PC-9 (cell line): ENCODE measurements around the gene TMEM150C. TPM values are rescaled to one million over a fixed set of nuclear protein-coding genes. Genes with fewer than 3 reads are reported as not detected.

Experiments
- BruUV-seq: library from RNA; stranded (reverse); fragments of 400-500 nt; replicated peaks from 2 replicates; lab custom pipeline; 2021; lab: Mats Ljungman, UMichigan
- CTCF ChIA-PET: fragments of 300-600 bp; sonication (Branson Sonifier 250); formaldehyde crosslinking; loops from one replicate; lab custom pipeline; 2022; ENCODE audit warnings: antibody characterized with exemption; lab: Charles Lee
- POLR2A ChIA-PET: fragments of 300-600 bp; sonication (Branson Sonifier 250); formaldehyde crosslinking; loops from one replicate; lab custom pipeline; 2022; ENCODE audit warnings: antibody characterized with exemption; ENCODE audit not compliant: unreplicated experiment; lab: Charles Lee
- DNase-seq, 2 experiments: peaks; one replicate each; pipeline versions ENCODE4 v3.0.0 to v3.0.0-alpha.2; 2015 to 2022; ENCODE audit warnings: mixed read lengths in 1 of 2
- H2AFZ ChIP-seq: fragments of 200-600 bp; sonication (generic); 2 replicates; pipeline ENCODE4 v1.8.1; 2017; ENCODE audit warnings: antibody characterized with exemption
- H3F3A ChIP-seq: fragments of 200-600 bp; sonication (generic); 2 replicates; pipeline ENCODE4 v1.8.1; 2017; ENCODE audit warnings: antibody characterized with exemption, mild to moderate bottlenecking, low read depth; ENCODE audit not compliant: insufficient read depth
- H3K27ac ChIP-seq: fragments of 200-600 bp; sonication (generic); 2 replicates; pipeline ENCODE4 v1.6.1; 2016; ENCODE audit warnings: mixed run types
- H3K27me3 ChIP-seq: fragments of 200-600 bp; sonication (generic); 2 replicates; pipeline ENCODE4 v1.6.1; 2016; ENCODE audit warnings: low read depth, mixed run types; ENCODE audit not compliant: insufficient read depth
- H3K36me3 ChIP-seq: fragments of 200-600 bp; sonication (generic); 2 replicates; pipeline ENCODE4 v1.6.1; 2016; ENCODE audit warnings: low read depth, mixed run types
- H3K4me1 ChIP-seq: fragments of 200-600 bp; sonication (generic); replicated peaks from 2 replicates; pipeline ENCODE4 v1.6.1; 2016; ENCODE audit warnings: mixed run types; ENCODE audit not compliant: insufficient read depth
- H3K4me2 ChIP-seq: fragments of 200-600 bp; sonication (generic); 2 replicates; pipeline ENCODE4 v1.6.1; 2017; ENCODE audit warnings: mixed run types
- H3K4me3 ChIP-seq: fragments of 200-600 bp; sonication (generic); 2 replicates; pipeline ENCODE4 v1.6.1; 2016; ENCODE audit warnings: mixed run types
- H3K79me2 ChIP-seq: fragments of 200-600 bp; sonication (generic); 2 replicates; pipeline ENCODE4 v1.6.1; 2017; ENCODE audit warnings: low read depth, mixed run types
- H3K9me2 ChIP-seq: fragments of 200-600 bp; sonication (generic); 2 replicates; pipeline ENCODE4 v1.8.1; 2017; ENCODE audit warnings: mild to moderate bottlenecking; ENCODE audit not compliant: insufficient read depth
- H3K9me3 ChIP-seq: fragments of 200-600 bp; sonication (generic); 2 replicates; pipeline ENCODE4 v1.8.1; 2016; ENCODE audit warnings: low read depth; ENCODE audit not compliant: insufficient read depth
- H4K20me1 ChIP-seq: fragments of 200-600 bp; sonication (generic); 2 replicates; pipeline ENCODE4 v1.8.1; 2017; ENCODE audit not compliant: insufficient read depth
- CTCF ChIP-seq: fragments of 200-600 bp; sonication (generic); conservative IDR thresholded peaks from 2 replicates; pipeline ENCODE4 v1.6.1; 2017; ENCODE audit warnings: mixed run types, antibody characterized with exemption, mild to moderate bottlenecking, moderate library complexity
- EZH2 ChIP-seq: fragments of 200-600 bp; sonication (generic); IDR thresholded peaks from 2 replicates; pipeline ENCODE4 v1.8.0; 2017; ENCODE audit warnings: antibody characterized with exemption, low read depth
- intact Hi-C: fragments of 100-400 bp; cut with micrococcal nuclease; formaldehyde crosslinking; loops from one replicate; pipeline ENCODE4 v1.10.0; 2022; ENCODE audit not compliant: unreplicated experiment
- total RNA-seq: library from RNA; stranded (reverse); gene quantifications from 2 replicates; pipeline ENCODE4 v1.2.3, GENCODE V29; 2021

Gene TMEM150C
- total RNA-seq, 1 experiment from 2014 or later: 0.74 TPM

GRCh38 chr4:82461710-82462109, 100.1 kb downstream of the TMEM150C start:
- TF ChIP-seq CTCF: no peak
- no peak for TF ChIP-seq EZH2
- Histone ChIP-seq H4K20me1 (no peaks in the 10 kb centered on the region), H3K36me3 (no peaks in the 10 kb centered on the region), H3K79me2 (no peaks in the 10 kb centered on the region), H3K4me1 (no peaks in the 10 kb centered on the region), H3K27me3 (no peaks in the 10 kb centered on the region), H2AFZ (no peak overlapping the region), H3K9me3 (no peaks in the 10 kb centered on the region), H3F3A (peaks cover 14% of the 10 kb centered on the region; the same call in 1 of the 2 replicates), H3K27ac (no peak overlapping the region), H3K9me2 (no peaks in the 10 kb centered on the region), H3K4me3 (no peak overlapping the region), H3K4me2 (no peak overlapping the region)
- DNase-seq: no peak
- intact Hi-C loops: loop anchor here (5.0 to 10.0 kb wide), 5 partner anchors 103 to 803 kb away; partner anchors contain the start of gene TMEM150C
- ChIA-PET CTCF (interaction anchor here (1.1 kb wide), 1 partner anchor 390 kb away, joined by 9 read pairs; no protein-coding TSS in a partner anchor), POLR2A (no interaction called here)
- BruUV-seq: no TSS peak

GRCh38 chr4:82458729-82459128, 103.1 kb downstream of the TMEM150C start:
- Histone ChIP-seq H3K9me2 (no peaks in the 10 kb centered on the region), H3K4me3 (no peak overlapping the region), H3K9me3 (no peaks in the 10 kb centered on the region), H4K20me1 (no peaks in the 10 kb centered on the region), H3F3A (peaks cover 14% of the 10 kb centered on the region; the same call in 1 of the 2 replicates), H3K4me2 (no peak overlapping the region), H2AFZ (no peak overlapping the region), H3K27me3 (no peaks in the 10 kb centered on the region), H3K27ac (no peak overlapping the region), H3K79me2 (no peaks in the 10 kb centered on the region), H3K4me1 (no peaks in the 10 kb centered on the region), H3K36me3 (no peaks in the 10 kb centered on the region)
- intact Hi-C loops: no loop called here
- ChIA-PET CTCF (no interaction called here), POLR2A (no interaction called here)
- no TSS peak for BruUV-seq
- no peak for TF ChIP-seq EZH2
- no peak for TF ChIP-seq CTCF
- DNase-seq: no peak

- Histone ChIP-seq H3K27ac (no peak overlapping the region), H3K79me2 (no peaks in the 10 kb centered on the region), H3K4me1 (no peaks in the 10 kb centered on the region), H3K4me3 (no peak overlapping the region), H3F3A (peaks cover 13% of the 10 kb centered on the region; the same call in 1 of the 2 replicates), H3K9me2 (no peaks in the 10 kb centered on the region), H3K27me3 (no peaks in the 10 kb centered on the region), H2AFZ (no peak overlapping the region), H3K36me3 (no peaks in the 10 kb centered on the region), H3K4me2 (no peak overlapping the region), H3K9me3 (no peaks in the 10 kb centered on the region), H4K20me1 (no peaks in the 10 kb centered on the region)
- no peak for DNase-seq
- intact Hi-C loops: no loop called here
- CTCF ChIA-PET: no interaction called here
- POLR2A ChIA-PET: no interaction called here
- BruUV-seq: no TSS peak
- TF ChIP-seq CTCF (no peak), EZH2 (no peak)
Measured at GRCh38 chr4:82457266-82457665, 104.5 kb downstream of the TMEM150C start.
